Natural killer cell (primary cell): Measurements from ENCODE around the gene CCDC51. TPM values are rescaled to one million over a fixed set of nuclear protein-coding genes. Genes with fewer than 3 reads are reported as not detected.

Experiments used
- ATAC-seq, 3 donors: fragments of 150-1000 bp in 2 of 3; fragments of 200-7000 bp in 1 of 3; cut with Tn5 transposase; 1 replicate in 1 of 3; 2 replicates in 2 of 3; pipeline ENCODE4 v1.10.0; 2021; ENCODE audit warnings: mild to moderate bottlenecking in 2 of 3, moderate library complexity in 2 of 3
- DNase-seq, 2 donors: peaks; one replicate each; pipeline versions ENCODE4 v3.0.0 to v3.0.0-alpha.2; 2013 to 2021; ENCODE audit warnings: mixed read lengths in 1 of 2
- H3K27ac ChIP-seq: one replicate; pipeline ENCODE4 v1.5.1; 2013; ENCODE audit warnings: mild to moderate bottlenecking, low read length
- H3K27me3 ChIP-seq: one replicate; pipeline ENCODE4 v1.6.1; 2013; ENCODE audit warnings: low read length; ENCODE audit not compliant: control insufficient read depth, insufficient read depth
- H3K36me3 ChIP-seq: one replicate; pipeline ENCODE4 v1.6.1; 2013; ENCODE audit warnings: low read length; ENCODE audit not compliant: control insufficient read depth, insufficient read depth
- H3K4me1 ChIP-seq: one replicate; pipeline ENCODE4 v1.6.1; 2013; ENCODE audit warnings: low read length; ENCODE audit not compliant: control insufficient read depth, insufficient read depth
- H3K4me3 ChIP-seq: one replicate; pipeline ENCODE4 v1.5.1; 2013; ENCODE audit warnings: low read length
- H3K9me3 ChIP-seq: one replicate; pipeline ENCODE4 v1.6.1; 2013; ENCODE audit warnings: low read length; ENCODE audit not compliant: control insufficient read depth, insufficient read depth
- H3K27ac Mint-ChIP-seq, 2 donors: one replicate each; pipeline ENCODE4 v1.8.0; 2022; ENCODE audit warnings: mild to moderate bottlenecking in 2 of 2, mixed read lengths in 2 of 2, moderate library complexity in 1 of 2
- H3K27me3 Mint-ChIP-seq, 2 donors: one replicate each; pipeline ENCODE4 v1.8.0; 2022; ENCODE audit warnings: low read depth in 2 of 2, mixed read lengths in 2 of 2
- H3K36me3 Mint-ChIP-seq: one replicate; pipeline ENCODE4 v1.8.0; 2022; ENCODE audit warnings: mixed read lengths
- H3K4me1 Mint-ChIP-seq, 2 donors: one replicate each; pipeline ENCODE4 v1.8.0; 2022; ENCODE audit warnings: mixed read lengths in 2 of 2
- H3K4me3 Mint-ChIP-seq: one replicate; pipeline ENCODE4 v1.8.0; 2022; ENCODE audit warnings: mild to moderate bottlenecking, moderate library complexity, mixed read lengths
- H3K9me3 Mint-ChIP-seq, 2 donors: one replicate each; pipeline ENCODE4 v1.8.0; 2022; ENCODE audit warnings: mixed read lengths in 2 of 2
- WGBS: methylation state at CpG from one replicate; pipeline ENCODE4 v1.1.7; 2013; ENCODE audit warnings: missing lambda C conversion rate; ENCODE audit not compliant: insufficient coverage; 5-methylcytosine and 5-hydroxymethylcytosine counted together
- intact Hi-C: fragments of 100-400 bp; cut with micrococcal nuclease; formaldehyde crosslinking; loops from one replicate; pipeline ENCODE4 v1.14.2; 2022
- total RNA-seq, 4 donors: library from RNA; stranded (reverse); fragments of 120-200 nt in 1 of 4; gene quantifications; one replicate each; pipeline versions ENCODE4 v1.2.3 to v1.2.4, GENCODE V29; 2013 to 2022
- TF ChIP-seq, protein P1 (sequence below): fragments of 200-600 bp; IDR thresholded peaks from one replicate; pipeline ENCODE4 v1.8.0; 2022; ENCODE audit warnings: antibody characterized with exemption

Gene CCDC51
- total RNA-seq, 3 donors from 2014 or later (not counting 1 experiment from before 2014, with no cell fraction given): 4.4 to 8.8 (median 6.8) TPM

DNA sequence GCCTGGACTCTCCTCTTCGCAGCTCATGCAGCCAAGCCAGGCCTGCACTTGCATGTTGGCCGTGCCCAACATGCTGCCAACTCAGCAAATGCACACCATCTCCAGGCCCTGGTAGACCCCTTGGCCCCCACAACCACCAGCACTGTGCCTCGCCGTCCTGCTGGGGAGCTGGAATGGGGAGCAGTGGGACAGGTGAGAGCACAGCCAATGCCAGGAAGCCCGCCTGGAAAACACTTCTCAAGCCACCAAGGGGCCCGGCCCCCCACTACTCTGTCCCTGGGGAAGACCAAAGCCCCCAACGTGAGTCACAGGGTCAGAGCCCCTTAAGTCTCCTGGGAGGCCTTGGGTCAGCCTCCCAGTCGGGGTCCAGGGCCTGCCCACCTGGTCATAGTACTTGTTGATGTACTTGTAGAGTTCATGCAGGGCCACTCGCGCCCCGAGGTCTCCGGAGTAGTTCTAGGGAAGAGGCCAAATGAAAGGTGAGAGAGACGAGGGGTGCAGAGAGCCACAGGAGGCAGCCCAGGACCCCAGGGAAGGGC lies 34.5 kb downstream of the CCDC51 start:
- Mint-ChIP-seq H3K27me3 (peaks cover 0 to 6% of the 10 kb centered on the region in 2 donors), H3K36me3 (no peaks in the 10 kb centered on the region), H3K9me3 (no peaks in the 10 kb centered on the region), H3K27ac (no peak overlapping the region), H3K4me3 (no peak overlapping the region), H3K4me1 (no peaks in the 10 kb centered on the region)
- 91% methylated on average over 13 of the region's 13 CpGs for WGBS
- Histone ChIP-seq H3K27ac (no peak overlapping the region), H3K36me3 (no peaks in the 10 kb centered on the region), H3K4me3 (no peak overlapping the region), H3K9me3 (no peaks in the 10 kb centered on the region), H3K27me3 (no peaks in the 10 kb centered on the region), H3K4me1 (no peaks in the 10 kb centered on the region)
- DNase-seq (peak in 1 of 2 donors; percentile 9), ATAC-seq (no peak)
- TF ChIP-seq, protein P1, sequence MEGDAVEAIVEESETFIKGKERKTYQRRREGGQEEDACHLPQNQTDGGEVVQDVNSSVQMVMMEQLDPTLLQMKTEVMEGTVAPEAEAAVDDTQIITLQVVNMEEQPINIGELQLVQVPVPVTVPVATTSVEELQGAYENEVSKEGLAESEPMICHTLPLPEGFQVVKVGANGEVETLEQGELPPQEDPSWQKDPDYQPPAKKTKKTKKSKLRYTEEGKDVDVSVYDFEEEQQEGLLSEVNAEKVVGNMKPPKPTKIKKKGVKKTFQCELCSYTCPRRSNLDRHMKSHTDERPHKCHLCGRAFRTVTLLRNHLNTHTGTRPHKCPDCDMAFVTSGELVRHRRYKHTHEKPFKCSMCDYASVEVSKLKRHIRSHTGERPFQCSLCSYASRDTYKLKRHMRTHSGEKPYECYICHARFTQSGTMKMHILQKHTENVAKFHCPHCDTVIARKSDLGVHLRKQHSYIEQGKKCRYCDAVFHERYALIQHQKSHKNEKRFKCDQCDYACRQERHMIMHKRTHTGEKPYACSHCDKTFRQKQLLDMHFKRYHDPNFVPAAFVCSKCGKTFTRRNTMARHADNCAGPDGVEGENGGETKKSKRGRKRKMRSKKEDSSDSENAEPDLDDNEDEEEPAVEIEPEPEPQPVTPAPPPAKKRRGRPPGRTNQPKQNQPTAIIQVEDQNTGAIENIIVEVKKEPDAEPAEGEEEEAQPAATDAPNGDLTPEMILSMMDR: no peak
- intact Hi-C loops: no loop called here

DNA sequence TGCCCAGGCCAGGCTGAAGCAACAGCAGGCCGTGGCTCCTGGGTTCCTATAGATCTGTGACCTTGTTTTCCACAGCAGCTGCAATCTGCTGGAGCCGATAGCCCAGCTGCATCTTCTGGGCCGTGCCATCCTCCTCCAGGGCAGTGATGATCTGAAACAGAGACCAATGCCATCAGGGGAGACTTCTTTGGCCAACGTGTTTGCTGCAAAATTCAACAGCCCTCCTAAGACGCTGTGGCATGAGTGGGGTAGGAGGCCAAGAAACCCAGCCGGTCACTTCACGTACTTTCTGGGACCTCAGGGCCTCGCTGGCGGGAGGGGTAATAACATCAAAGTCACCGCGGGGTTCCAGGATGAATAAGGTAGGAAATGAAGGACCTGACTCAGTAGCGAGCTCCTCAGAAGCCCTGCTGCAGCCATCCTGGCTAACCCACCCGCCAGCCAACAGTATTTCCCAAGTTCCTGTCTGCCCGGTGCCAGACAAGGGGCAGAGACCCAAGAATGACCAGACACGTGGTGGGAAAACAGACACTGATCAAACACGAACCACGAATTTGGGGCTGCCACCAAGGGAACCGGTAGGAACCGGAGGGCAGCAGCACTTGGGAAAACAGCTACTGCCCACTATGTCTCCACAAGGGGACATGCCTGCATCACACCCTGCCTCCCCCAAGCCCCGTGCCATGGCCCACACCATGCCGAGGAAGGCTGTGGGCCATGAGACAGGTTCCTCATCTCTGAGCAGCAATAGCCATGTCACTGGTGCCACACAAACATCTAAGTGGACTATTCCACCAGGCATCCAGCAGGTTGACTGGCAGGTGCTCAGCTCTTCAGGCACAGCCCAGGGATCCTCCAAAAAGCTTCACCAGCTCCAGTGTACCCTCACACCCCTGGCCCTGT lies 35.2 kb downstream of the CCDC51 start:
- no peaks in the 10 kb centered on the region for H3K36me3 ChIP-seq
- H3K4me1 ChIP-seq: no peaks in the 10 kb centered on the region
- Mint-ChIP-seq H3K9me3 (no peaks in the 10 kb centered on the region), H3K4me1 (no peaks in the 10 kb centered on the region), H3K36me3 (no peaks in the 10 kb centered on the region), H3K27ac (no peak overlapping the region), H3K27me3 (peaks cover 0 to 6% of the 10 kb centered on the region in 2 donors), H3K4me3 (no peak overlapping the region)
- no peaks in the 10 kb centered on the region for H3K27me3 ChIP-seq
- 87% methylated on average over 21 of the region's 21 CpGs for WGBS
- H3K9me3 ChIP-seq: no peaks in the 10 kb centered on the region
- DNase-seq (no peak), ATAC-seq (no peak)
- no peak overlapping the region for H3K27ac ChIP-seq
- intact Hi-C loops: no loop called here
- no peak overlapping the region for H3K4me3 ChIP-seq
- TF ChIP-seq, protein P1: no peak

DNA sequence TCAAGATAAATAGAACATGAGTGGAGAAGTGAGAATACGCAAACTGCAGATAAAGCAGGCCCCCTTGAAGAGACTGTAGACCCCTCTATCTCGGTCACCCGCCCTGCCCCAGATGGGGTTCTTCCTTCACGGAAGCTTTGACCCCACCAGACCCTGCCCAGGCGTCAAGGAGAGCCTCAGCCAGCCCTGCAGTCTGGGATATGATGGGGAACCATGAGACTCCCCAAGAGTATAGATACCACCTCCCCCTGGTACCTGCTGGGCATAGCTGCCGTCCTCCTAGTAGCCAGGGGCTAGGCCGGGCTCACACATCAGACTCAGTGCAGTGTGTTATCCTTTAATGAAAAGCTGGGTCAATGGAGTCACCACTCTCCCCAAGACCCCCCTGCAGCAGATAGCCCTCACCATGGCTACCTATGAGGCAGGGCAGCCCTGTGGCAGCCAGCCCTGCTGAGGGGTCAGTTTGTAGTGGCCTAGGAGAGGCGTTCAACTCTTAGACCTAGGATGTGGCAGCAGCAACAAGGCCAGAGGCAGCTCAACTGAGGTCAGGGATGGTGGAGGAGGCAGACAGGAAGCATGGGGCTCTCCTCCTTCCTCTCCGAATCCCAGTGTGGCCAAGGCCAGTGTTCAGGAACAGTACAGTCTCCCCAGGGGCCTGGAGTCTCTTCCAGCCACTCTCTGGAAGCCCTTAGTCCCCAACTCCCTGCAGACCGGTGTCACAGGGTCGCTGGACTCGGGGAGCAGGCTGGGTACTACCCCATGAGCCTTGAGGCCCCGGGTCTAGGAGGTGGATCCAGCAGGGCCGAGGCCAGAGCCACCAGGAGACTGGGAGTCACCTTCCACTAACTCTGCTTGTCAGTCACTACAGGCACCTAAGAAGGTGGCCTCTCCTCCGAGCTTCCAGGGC lies 36.1 kb downstream of the CCDC51 start:
- DNase-seq: peak in 1 of 2 donors; percentile 13
- no peak overlapping the region for H3K27ac ChIP-seq

More for the DNA sequence above, 36.1 kb downstream of the CCDC51 start:
- intact Hi-C loops: no loop called here
- Mint-ChIP-seq H3K4me3 (no peak overlapping the region), H3K27me3 (peaks cover 0 to 6% of the 10 kb centered on the region in 2 donors), H3K27ac (no peak overlapping the region), H3K4me1 (no peaks in the 10 kb centered on the region), H3K36me3 (no peaks in the 10 kb centered on the region), H3K9me3 (no peaks in the 10 kb centered on the region)
- Histone ChIP-seq H3K9me3 (no peaks in the 10 kb centered on the region), H3K4me3 (no peak overlapping the region), H3K36me3 (no peaks in the 10 kb centered on the region), H3K27me3 (no peaks in the 10 kb centered on the region), H3K4me1 (no peaks in the 10 kb centered on the region)
- TF ChIP-seq, protein P1: no peak
- 84% methylated on average over 15 of the region's 15 CpGs for WGBS
- ATAC-seq: no peak
